DOHH2 (cell line): ENCODE measurements around the gene PRPF40A.

Source experiments
- EZH2phosphoT487 ChIP-seq: fragments of 200-600 bp; sonication (generic); IDR thresholded peaks from 2 replicates; pipeline ENCODE4 v1.6.1; 2017; ENCODE audit warnings: borderline replicate concordance, mild to moderate bottlenecking, antibody characterized with exemption, low read length, moderate library complexity, mixed read lengths
- TF ChIP-seq, protein P1 (sequence below): fragments of 200-600 bp; sonication (generic); IDR thresholded peaks from one replicate; pipeline ENCODE4 v1.5.1; 2014; ENCODE audit warnings: antibody characterized with exemption, mild to moderate bottlenecking, low read depth, low read length; ENCODE audit not compliant: poor library complexity, severe bottlenecking

DNA sequence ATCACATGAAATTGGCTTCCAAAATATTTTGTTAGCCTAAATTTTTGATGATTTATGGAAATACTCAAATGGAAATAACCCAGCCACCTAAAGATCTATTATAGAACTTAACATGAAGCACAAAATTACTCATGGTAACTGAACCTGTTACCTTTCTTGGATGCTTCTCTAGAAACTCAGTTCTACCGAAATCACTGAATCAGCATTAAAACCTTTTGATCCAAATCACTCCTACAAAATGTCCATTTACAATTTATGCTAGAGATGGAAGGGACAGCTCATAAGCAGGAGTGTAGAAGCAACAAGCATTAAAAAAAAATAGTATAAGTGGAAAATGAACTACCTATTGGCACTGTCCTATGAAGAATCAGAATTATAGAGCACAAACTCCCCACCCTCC, 2.1 kb downstream of the PRPF40A start:
- TF ChIP-seq, protein P1, sequence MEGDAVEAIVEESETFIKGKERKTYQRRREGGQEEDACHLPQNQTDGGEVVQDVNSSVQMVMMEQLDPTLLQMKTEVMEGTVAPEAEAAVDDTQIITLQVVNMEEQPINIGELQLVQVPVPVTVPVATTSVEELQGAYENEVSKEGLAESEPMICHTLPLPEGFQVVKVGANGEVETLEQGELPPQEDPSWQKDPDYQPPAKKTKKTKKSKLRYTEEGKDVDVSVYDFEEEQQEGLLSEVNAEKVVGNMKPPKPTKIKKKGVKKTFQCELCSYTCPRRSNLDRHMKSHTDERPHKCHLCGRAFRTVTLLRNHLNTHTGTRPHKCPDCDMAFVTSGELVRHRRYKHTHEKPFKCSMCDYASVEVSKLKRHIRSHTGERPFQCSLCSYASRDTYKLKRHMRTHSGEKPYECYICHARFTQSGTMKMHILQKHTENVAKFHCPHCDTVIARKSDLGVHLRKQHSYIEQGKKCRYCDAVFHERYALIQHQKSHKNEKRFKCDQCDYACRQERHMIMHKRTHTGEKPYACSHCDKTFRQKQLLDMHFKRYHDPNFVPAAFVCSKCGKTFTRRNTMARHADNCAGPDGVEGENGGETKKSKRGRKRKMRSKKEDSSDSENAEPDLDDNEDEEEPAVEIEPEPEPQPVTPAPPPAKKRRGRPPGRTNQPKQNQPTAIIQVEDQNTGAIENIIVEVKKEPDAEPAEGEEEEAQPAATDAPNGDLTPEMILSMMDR, result no peak
- no peak for TF ChIP-seq EZH2phosphoT487
